H1 (cell line): Measurements from ENCODE around the gene MYLK4. TPM values are rescaled to one million over a fixed set of nuclear protein-coding genes. Genes with fewer than 3 reads are reported as not detected.

Experiments used
- polyA plus RNA-seq, 7 experiments: library from polyadenylated mRNA; depleted of rRNA in 3 of 7; stranded (reverse) in 5 of 7; unstranded in 2 of 7; fragments of >200 nt in 5 of 7; fragments of 200-250 nt in 2 of 7; gene quantifications; 1 replicate in 5 of 7; 2 replicates in 1 of 7; 4 replicates in 1 of 7; pipeline versions ENCODE4 v1.2.1 to v1.2.3, GENCODE V29; 2011 to 2013; ENCODE audit warnings: missing spikeins in 2 of 7, mixed read lengths in 2 of 7
- total RNA-seq: library from RNA; stranded (reverse); fragmentation: NEBNext Ultra II Directional; extraction: Animal tissue kit (Norgen Biotek cat#: 25700); gene quantifications from 2 replicates; pipeline ENCODE4 v1.2.1, GENCODE V29; 2021
- TF ChIP-seq, protein P1 (sequence below), 3 experiments: IDR thresholded peaks; 1 replicate in 2 of 3; 2 replicates in 1 of 3; pipeline versions ENCODE4 v1.5.1 to v1.6.1; 2011; ENCODE audit warnings: low read length in 3 of 3, mild to moderate bottlenecking in 3 of 3, inconsistent platforms in 2 of 3, low read depth in 1 of 3, moderate library complexity in 1 of 3; ENCODE audit not compliant: insufficient read depth in 1 of 3; ENCODE audit errors: control extremely low read depth in 1 of 3

The MYLK4 gene
- total and polyA plus RNA-seq, 2 of the 8 experiments (the other 6 are each of a cell fraction or from before 2014, with no cell fraction given), result 0.11 to 0.17 TPM

DNA sequence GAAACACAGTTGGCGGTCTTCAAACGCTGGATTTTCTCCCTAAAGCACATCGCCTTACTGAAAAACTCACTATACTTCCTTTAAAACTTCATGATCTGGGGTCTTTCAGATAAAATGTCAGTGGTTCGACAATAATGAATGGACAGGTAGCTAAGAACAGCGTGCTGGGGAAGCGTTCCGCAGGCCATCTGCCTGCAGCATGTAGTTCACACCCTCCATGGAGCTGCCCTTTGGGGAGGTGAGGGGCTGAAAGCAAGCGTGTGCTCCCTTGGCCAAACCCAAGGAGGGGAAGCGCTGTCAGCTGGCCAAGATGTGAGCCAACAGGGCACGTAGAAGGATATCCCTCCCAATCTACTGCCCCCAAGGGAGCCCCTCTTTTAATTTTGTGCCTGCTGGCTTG, 20.8 kb downstream of the MYLK4 start (continued):
- TF ChIP-seq, protein P1, sequence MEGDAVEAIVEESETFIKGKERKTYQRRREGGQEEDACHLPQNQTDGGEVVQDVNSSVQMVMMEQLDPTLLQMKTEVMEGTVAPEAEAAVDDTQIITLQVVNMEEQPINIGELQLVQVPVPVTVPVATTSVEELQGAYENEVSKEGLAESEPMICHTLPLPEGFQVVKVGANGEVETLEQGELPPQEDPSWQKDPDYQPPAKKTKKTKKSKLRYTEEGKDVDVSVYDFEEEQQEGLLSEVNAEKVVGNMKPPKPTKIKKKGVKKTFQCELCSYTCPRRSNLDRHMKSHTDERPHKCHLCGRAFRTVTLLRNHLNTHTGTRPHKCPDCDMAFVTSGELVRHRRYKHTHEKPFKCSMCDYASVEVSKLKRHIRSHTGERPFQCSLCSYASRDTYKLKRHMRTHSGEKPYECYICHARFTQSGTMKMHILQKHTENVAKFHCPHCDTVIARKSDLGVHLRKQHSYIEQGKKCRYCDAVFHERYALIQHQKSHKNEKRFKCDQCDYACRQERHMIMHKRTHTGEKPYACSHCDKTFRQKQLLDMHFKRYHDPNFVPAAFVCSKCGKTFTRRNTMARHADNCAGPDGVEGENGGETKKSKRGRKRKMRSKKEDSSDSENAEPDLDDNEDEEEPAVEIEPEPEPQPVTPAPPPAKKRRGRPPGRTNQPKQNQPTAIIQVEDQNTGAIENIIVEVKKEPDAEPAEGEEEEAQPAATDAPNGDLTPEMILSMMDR (IDR thresholded peaks at IDR 0.05; ENCODE audit: control extremely low read depth in 1 of 3, insufficient read depth in 1 of 3, low read depth in 1 of 3, low read length in 3 of 3), result no peak
